AG09309 (cell line): ENCODE data around the gene TBPL2.

ENCODE experiments used
- DNase-seq: peaks from one replicate; pipeline ENCODE4 v3.0.0-alpha.2; 2010; ENCODE audit warnings: low read depth
- H3K4me3 ChIP-seq: 2 replicates; pipeline ENCODE4 v1.5.1; 2011; ENCODE audit warnings: mild to moderate bottlenecking, low read depth, low read length, moderate library complexity; ENCODE audit not compliant: control insufficient read depth
- CTCF ChIP-seq: IDR thresholded peaks from 2 replicates; pipeline ENCODE4 v1.5.1; 2011; ENCODE audit warnings: mild to moderate bottlenecking, low read depth, low read length, inconsistent platforms; ENCODE audit not compliant: insufficient read depth, control insufficient read depth; ENCODE audit errors: missing control alignments

The TBPL2 gene

GRCh38 chr14:55374771-55375170 lies 65.6 kb downstream of the TBPL2 start:
- TF ChIP-seq CTCF: no peak
- no peak for DNase-seq
- H3K4me3 ChIP-seq: no peak overlapping the region

- TF ChIP-seq CTCF: no peak
- H3K4me3 ChIP-seq: no peak overlapping the region
- DNase-seq: no peak
Measured at GRCh38 chr14:55373784-55374705, 66.4 kb downstream of the TBPL2 start.

GRCh38 chr14:55372825-55373224 lies 67.6 kb downstream of the TBPL2 start:
- TF ChIP-seq CTCF: no peak
- no peak overlapping the region for H3K4me3 ChIP-seq
- no peak for DNase-seq

GRCh38 chr14:55372423-55372822 lies 68.0 kb downstream of the TBPL2 start:
- H3K4me3 ChIP-seq: no peak overlapping the region
- DNase-seq: no peak
- TF ChIP-seq CTCF: no peak

GRCh38 chr14:55370883-55371455 lies 69.4 kb downstream of the TBPL2 start:
- no peak for DNase-seq
- TF ChIP-seq CTCF: no peak
- no peak overlapping the region for H3K4me3 ChIP-seq

- H3K4me3 ChIP-seq: no peak overlapping the region
- no peak for TF ChIP-seq CTCF
- DNase-seq: peak; percentile 47
Measured at GRCh38 chr14:55366271-55366670, 74.1 kb downstream of the TBPL2 start.
